ENCODE measurements around the gene STARD5.

- TF ChIP-seq POLR2A (IDR thresholded peaks at IDR 0.05) (no peak), CTCF (IDR thresholded peaks at IDR 0.05) (no peak)
Measured at GRCh38 chr15:81282911-81283310, 41.0 kb downstream of the STARD5 start.

Data from tibial nerve (tissue), 3 donors.